ENCODE data around the gene CLEC2L. TPM values are rescaled to one million over a fixed set of nuclear protein-coding genes. Genes with fewer than 3 reads are reported as not detected.

The CLEC2L gene
- total and polyA plus RNA-seq, 2 experiments from 2014 or later: not detected

DNA sequence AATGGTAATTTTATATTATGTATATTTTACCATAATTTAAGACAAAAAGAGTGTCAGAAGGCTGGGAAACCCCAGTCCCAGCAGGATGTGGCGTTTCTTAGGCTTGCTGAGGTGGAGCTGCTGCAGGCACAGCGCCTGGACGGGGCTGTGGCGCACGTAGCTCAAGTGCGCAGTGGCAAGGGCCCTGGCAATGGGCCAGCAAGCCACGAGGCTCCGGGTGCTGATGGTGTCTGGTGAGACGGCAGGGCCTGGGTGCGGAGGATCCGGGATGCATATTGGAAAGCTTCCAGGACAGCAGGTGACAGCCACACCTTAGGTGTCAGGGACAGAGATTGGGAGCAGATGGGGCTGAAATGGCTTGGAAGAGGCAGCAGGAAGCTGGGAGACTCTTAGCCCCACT lies 37.2 kb downstream of the CLEC2L start:
- whole genome bisulfite sequencing (ENCODE audit: low lambda C conversion rate, missing lambda C conversion rate): 99% methylated on average over 11 of the region's 11 CpGs
- no peak overlapping the region for H3K27ac ChIP-seq
- no peaks in the 10 kb centered on the region for H3K27me3 ChIP-seq
- H2AFZ ChIP-seq: no peak overlapping the region
- no peaks in the 10 kb centered on the region for H3K4me1 ChIP-seq (ENCODE audit: insufficient read depth)
- no peaks in the 10 kb centered on the region for H3K9me2 ChIP-seq (replicated peaks; ENCODE audit: insufficient read depth)
- no peaks in the 10 kb centered on the region for H3K9me3 ChIP-seq (ENCODE audit: low read depth)
- H3K4me2 ChIP-seq: no peak overlapping the region
- no peaks in the 10 kb centered on the region for H3K79me2 ChIP-seq
- no peak for DNase-seq (ENCODE audit: low spot score)
- H3K4me3 ChIP-seq: no peak overlapping the region
- no peaks in the 10 kb centered on the region for H4K20me1 ChIP-seq (ENCODE audit: insufficient read depth, poor library complexity, severe bottlenecking)
- TF ChIP-seq EZH2phosphoT487 (IDR thresholded peaks at IDR 0.05; ENCODE audit: low read depth, severe bottlenecking, unreplicated experiment): no peak
- TF ChIP-seq, protein P1, sequence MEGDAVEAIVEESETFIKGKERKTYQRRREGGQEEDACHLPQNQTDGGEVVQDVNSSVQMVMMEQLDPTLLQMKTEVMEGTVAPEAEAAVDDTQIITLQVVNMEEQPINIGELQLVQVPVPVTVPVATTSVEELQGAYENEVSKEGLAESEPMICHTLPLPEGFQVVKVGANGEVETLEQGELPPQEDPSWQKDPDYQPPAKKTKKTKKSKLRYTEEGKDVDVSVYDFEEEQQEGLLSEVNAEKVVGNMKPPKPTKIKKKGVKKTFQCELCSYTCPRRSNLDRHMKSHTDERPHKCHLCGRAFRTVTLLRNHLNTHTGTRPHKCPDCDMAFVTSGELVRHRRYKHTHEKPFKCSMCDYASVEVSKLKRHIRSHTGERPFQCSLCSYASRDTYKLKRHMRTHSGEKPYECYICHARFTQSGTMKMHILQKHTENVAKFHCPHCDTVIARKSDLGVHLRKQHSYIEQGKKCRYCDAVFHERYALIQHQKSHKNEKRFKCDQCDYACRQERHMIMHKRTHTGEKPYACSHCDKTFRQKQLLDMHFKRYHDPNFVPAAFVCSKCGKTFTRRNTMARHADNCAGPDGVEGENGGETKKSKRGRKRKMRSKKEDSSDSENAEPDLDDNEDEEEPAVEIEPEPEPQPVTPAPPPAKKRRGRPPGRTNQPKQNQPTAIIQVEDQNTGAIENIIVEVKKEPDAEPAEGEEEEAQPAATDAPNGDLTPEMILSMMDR (IDR thresholded peaks at IDR 0.05; ENCODE audit: poor library complexity): no peak
- no peak for TF ChIP-seq EZH2 (IDR thresholded peaks at IDR 0.05; ENCODE audit: borderline replicate concordance)
- H3K36me3 ChIP-seq (replicated peaks; ENCODE audit: insufficient read depth, low read depth): no peaks in the 10 kb centered on the region

DNA sequence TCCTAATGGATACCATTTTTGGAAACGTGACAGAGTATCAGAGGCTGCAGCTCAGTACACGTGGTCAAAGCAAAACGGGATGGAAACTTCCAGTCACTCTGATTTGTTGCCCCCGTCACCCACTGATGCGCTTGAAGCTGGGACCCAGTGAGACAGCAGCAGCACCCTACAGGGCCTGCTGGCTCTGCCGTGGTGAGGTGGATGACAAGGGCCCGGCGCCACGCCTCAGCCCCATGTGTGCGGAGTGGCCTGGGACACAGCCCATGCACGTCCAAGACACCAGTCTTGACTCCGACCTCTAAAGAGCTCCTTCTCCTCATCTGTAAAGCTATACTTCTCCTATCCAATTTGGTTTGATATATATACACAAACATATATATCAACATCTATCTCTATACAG lies 39.0 kb downstream of the CLEC2L start:
- Histone ChIP-seq H3K9me2 (replicated peaks; ENCODE audit: insufficient read depth) (no peaks in the 10 kb centered on the region), H3K4me1 (ENCODE audit: insufficient read depth) (no peaks in the 10 kb centered on the region), H3K9me3 (ENCODE audit: low read depth) (no peaks in the 10 kb centered on the region), H3K27me3 (no peaks in the 10 kb centered on the region), H4K20me1 (ENCODE audit: insufficient read depth, poor library complexity, severe bottlenecking) (no peaks in the 10 kb centered on the region), H3K27ac (no peak overlapping the region), H3K4me3 (no peak overlapping the region), H3K79me2 (no peaks in the 10 kb centered on the region), H2AFZ (no peak overlapping the region), H3K4me2 (no peak overlapping the region), H3K36me3 (replicated peaks; ENCODE audit: insufficient read depth, low read depth) (no peaks in the 10 kb centered on the region)
- no peak for TF ChIP-seq EZH2 (IDR thresholded peaks at IDR 0.05; ENCODE audit: borderline replicate concordance)
- WGBS (ENCODE audit: low lambda C conversion rate, missing lambda C conversion rate): 96% methylated on average over 12 of the region's 12 CpGs
- no peak for DNase-seq (ENCODE audit: low spot score)

- 85% methylated on average over 13 of the region's 13 CpGs for WGBS (ENCODE audit: low lambda C conversion rate, missing lambda C conversion rate)
- no peaks in the 10 kb centered on the region for H3K9me2 ChIP-seq (replicated peaks; ENCODE audit: insufficient read depth)
- no peak overlapping the region for H3K4me3 ChIP-seq
- H3K4me1 ChIP-seq (ENCODE audit: insufficient read depth): no peaks in the 10 kb centered on the region
- TF ChIP-seq, protein P1 (IDR thresholded peaks at IDR 0.05; ENCODE audit: poor library complexity): no peak
- TF ChIP-seq EZH2 (IDR thresholded peaks at IDR 0.05; ENCODE audit: borderline replicate concordance): no peak
- no peak for TF ChIP-seq EZH2phosphoT487 (IDR thresholded peaks at IDR 0.05; ENCODE audit: low read depth, severe bottlenecking, unreplicated experiment)
- H2AFZ ChIP-seq: no peak overlapping the region
- no peaks in the 10 kb centered on the region for H3K79me2 ChIP-seq
- H4K20me1 ChIP-seq (ENCODE audit: insufficient read depth, poor library complexity, severe bottlenecking): no peaks in the 10 kb centered on the region
- DNase-seq (ENCODE audit: low spot score): no peak
- H3K36me3 ChIP-seq (replicated peaks; ENCODE audit: insufficient read depth, low read depth): no peaks in the 10 kb centered on the region
- no peaks in the 10 kb centered on the region for H3K9me3 ChIP-seq (ENCODE audit: low read depth)
- H3K4me2 ChIP-seq: no peak overlapping the region
- H3K27ac ChIP-seq: no peak overlapping the region
- H3K27me3 ChIP-seq: no peaks in the 10 kb centered on the region
These were observed 39.6 kb downstream of the CLEC2L start for GRCh38 chr7:139562961-139563565.

DNA sequence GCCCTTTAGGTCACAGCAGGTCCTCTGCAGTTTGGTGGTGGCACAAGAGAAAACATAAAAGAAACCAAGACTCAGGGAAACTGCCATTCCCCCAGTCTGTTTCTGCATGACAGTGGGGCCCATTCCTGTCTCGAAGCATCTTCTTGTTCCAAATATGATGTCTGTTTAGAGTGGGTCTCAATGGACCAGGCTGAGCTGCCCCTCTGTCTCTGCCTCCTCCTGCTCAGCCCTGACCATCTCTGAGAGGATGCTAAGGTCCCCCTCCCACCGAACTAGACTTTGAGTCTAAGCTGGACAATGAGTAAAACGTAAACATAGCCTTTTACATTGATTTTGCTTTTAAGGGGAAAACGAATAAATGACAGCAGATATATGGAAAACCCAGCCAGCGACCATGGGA lies 40.4 kb downstream of the CLEC2L start:
- H3K4me1 ChIP-seq (ENCODE audit: insufficient read depth): no peaks in the 10 kb centered on the region
- no peaks in the 10 kb centered on the region for H3K9me3 ChIP-seq (ENCODE audit: low read depth)
- no peaks in the 10 kb centered on the region for H3K36me3 ChIP-seq (replicated peaks; ENCODE audit: insufficient read depth, low read depth)
- H4K20me1 ChIP-seq (ENCODE audit: insufficient read depth, poor library complexity, severe bottlenecking): no peaks in the 10 kb centered on the region
- WGBS (ENCODE audit: low lambda C conversion rate, missing lambda C conversion rate): 90% methylated on average over 5 of the region's 5 CpGs
- H3K4me3 ChIP-seq: no peak overlapping the region
- H3K79me2 ChIP-seq: no peaks in the 10 kb centered on the region
- no peak overlapping the region for H2AFZ ChIP-seq
- TF ChIP-seq EZH2 (IDR thresholded peaks at IDR 0.05; ENCODE audit: borderline replicate concordance) (no peak), EZH2phosphoT487 (IDR thresholded peaks at IDR 0.05; ENCODE audit: low read depth, severe bottlenecking, unreplicated experiment) (no peak)
- TF ChIP-seq, protein P1 (IDR thresholded peaks at IDR 0.05; ENCODE audit: poor library complexity): no peak
- no peak overlapping the region for H3K27ac ChIP-seq
- no peak for DNase-seq (ENCODE audit: low spot score)
- no peak overlapping the region for H3K4me2 ChIP-seq
- H3K9me2 ChIP-seq (replicated peaks; ENCODE audit: insufficient read depth): no peaks in the 10 kb centered on the region
- no peaks in the 10 kb centered on the region for H3K27me3 ChIP-seq

Measured in hepatocyte (in vitro differentiated cells).